SU-DHL-6 (cell line): ENCODE results near the gene ZCCHC24.

Experiments
- CTCF ChIP-seq: fragments of 200-600 bp; sonication (generic); IDR thresholded peaks from one replicate; pipeline ENCODE4 v1.5.1; 2017; ENCODE audit warnings: antibody characterized with exemption, mild to moderate bottlenecking, low read length, moderate library complexity; ENCODE audit not compliant: insufficient read depth, poor library complexity, severe bottlenecking
- EZH2phosphoT487 ChIP-seq: fragments of 200-600 bp; sonication (generic), shearing (Covaris generic); conservative IDR thresholded peaks from 2 replicates; pipeline ENCODE4 v1.6.1; 2018; ENCODE audit warnings: mild to moderate bottlenecking, antibody characterized with exemption, low read length, moderate library complexity, mixed read lengths

DNA sequence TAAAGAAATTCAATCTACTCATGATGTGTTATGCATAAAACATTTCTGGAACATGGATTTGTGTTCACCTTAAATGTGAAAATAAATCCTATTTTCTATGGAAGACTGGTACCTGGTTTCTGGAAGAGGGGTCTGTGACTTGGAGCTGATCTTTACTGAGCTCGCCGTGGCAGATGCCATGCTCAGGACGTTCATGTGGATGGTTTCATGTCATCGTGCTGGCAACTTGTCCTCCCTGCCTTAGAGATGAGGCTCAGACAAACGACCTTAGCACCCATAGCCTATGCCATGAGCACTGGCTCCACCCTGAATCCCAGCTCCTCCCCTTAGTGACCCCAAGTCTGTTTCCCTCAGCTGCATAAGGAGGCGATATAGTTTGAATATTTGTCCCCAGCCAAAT lies 90.8 kb downstream of the ZCCHC24 start:
- TF ChIP-seq CTCF (no peak), EZH2phosphoT487 (no peak)
